RWPE1 (cell line): ENCODE data around the gene CDK5RAP2.

Source experiments
- CTCF ChIA-PET: fragments of 350-600 bp; sonication (Branson Sonifier 250); formaldehyde crosslinking; extraction: SDS; loops from one replicate; lab custom pipeline; 2021; lab: Yijun Ruan, JAX
- POLR2A ChIA-PET: fragments of 400-600 bp; formaldehyde crosslinking; extraction: SDS; loops from one replicate; lab custom pipeline; 2020; ENCODE audit warnings: antibody characterized with exemption; ENCODE audit not compliant: low non-redundant PET; lab: Yijun Ruan, JAX
- DNase-seq: peaks from one replicate; pipeline ENCODE4 v3.0.0; 2012; ENCODE audit warnings: low spot score
- H3K27ac ChIP-seq: fragments of 450-650 bp; 2 replicates; pipeline ENCODE4 v1.5.1; 2017
- CTCF ChIP-seq: fragments of 450-650 bp; conservative IDR thresholded peaks from 2 replicates; pipeline ENCODE4 v1.5.1; 2017; ENCODE audit warnings: low read depth, mild to moderate bottlenecking

The CDK5RAP2 gene

GRCh38 chr9:120572472-120572871, 7.5 kb downstream of the CDK5RAP2 start:
- ChIA-PET POLR2A (no interaction called here), CTCF (no interaction called here)
- DNase-seq, result no peak
- no peak for TF ChIP-seq CTCF
- no peak overlapping the region for H3K27ac ChIP-seq

- ChIA-PET POLR2A (interaction anchor here (0.7 kb wide), 1 partner anchor 38 kb away, joined by 4 read pairs; no protein-coding TSS in a partner anchor), CTCF (no interaction called here)
- TF ChIP-seq CTCF, result no peak
- no peak overlapping the region for H3K27ac ChIP-seq
- no peak for DNase-seq
Measured at GRCh38 chr9:120571443-120572257, 8.3 kb downstream of the CDK5RAP2 start.

GRCh38 chr9:120570296-120570695, 9.7 kb downstream of the CDK5RAP2 start:
- DNase-seq, result no peak
- CTCF ChIA-PET, result no interaction called here
- TF ChIP-seq CTCF, result no peak
- H3K27ac ChIP-seq, result no peak overlapping the region
- POLR2A ChIA-PET, result no interaction called here

- no peak for DNase-seq
- ChIA-PET POLR2A (no interaction called here), CTCF (interaction anchor here (0.7 kb wide), 1 partner anchor 119 kb away, joined by 3 read pairs; no protein-coding TSS in a partner anchor)
- no peak overlapping the region for H3K27ac ChIP-seq
- no peak for TF ChIP-seq CTCF
Measured at GRCh38 chr9:120569556-120569955, 10.4 kb downstream of the CDK5RAP2 start.

GRCh38 chr9:120568816-120569215, 11.2 kb downstream of the CDK5RAP2 start:
- CTCF ChIA-PET, result no interaction called here
- no peak for TF ChIP-seq CTCF
- H3K27ac ChIP-seq, result no peak overlapping the region
- POLR2A ChIA-PET, result no interaction called here
- DNase-seq, result no peak

- ChIA-PET POLR2A (no interaction called here), CTCF (no interaction called here)
- H3K27ac ChIP-seq, result no peak overlapping the region
- DNase-seq, result no peak
- TF ChIP-seq CTCF, result no peak
Measured at GRCh38 chr9:120567874-120568273, 12.1 kb downstream of the CDK5RAP2 start.
